ENCODE results near the gene ZDHHC9. TPM values are rescaled to one million over a fixed set of nuclear protein-coding genes. Genes with fewer than 3 reads are reported as not detected.

ZDHHC9 gene
- total and polyA plus RNA-seq, 9 of the 15 experiments (the other 6 are each of a cell fraction or from before 2014, with no cell fraction given): 6.8 to 22.4 (median 9.1) TPM

GRCh38 chrX:129843459-129844306, at the start of gene ZDHHC9 (continued):
- TF ChIP-seq ZNF395 (CRISPR knock-in tag; IDR thresholded peaks at IDR 0.05) (no peak), RUNX1 (IDR thresholded peaks at IDR 0.05; ENCODE audit: low read depth) (no peak), SLC30A9 (CRISPR knock-in tag; IDR thresholded peaks at IDR 0.05) (no peak), FOSL1 (tag; conservative IDR thresholded peaks at IDR 0.05) (no peak), CXXC5 (CRISPR knock-in tag; IDR thresholded peaks at IDR 0.05) (peak; percentile 66), CREB1 (IDR thresholded peaks at IDR 0.05) (peak; percentile 77), CREB1 (CRISPR knock-in tag; IDR thresholded peaks at IDR 0.05) (peak; percentile 78), TAF7 (tag; IDR thresholded peaks at IDR 0.05) (no peak), SIN3A (IDR thresholded peaks at IDR 0.05; ENCODE audit: borderline replicate concordance in 2 of 2, control insufficient read depth in 1 of 2, low read depth in 2 of 2, low read length in 2 of 2) (peak; percentile 86 to 89; a peak in 3 of 4 replicates), MEIS2 (IDR thresholded peaks at IDR 0.05; ENCODE audit: partially characterized antibody) (no peak), MTA2 (IDR thresholded peaks at IDR 0.05; ENCODE audit: low read depth) (no peak), ZNF224 (CRISPR knock-in tag; IDR thresholded peaks at IDR 0.05) (no peak), PYGO2 (tag; IDR thresholded peaks at IDR 0.05) (no peak), ELF2 (CRISPR knock-in tag; IDR thresholded peaks at IDR 0.05) (no peak), RFX1 (IDR thresholded peaks at IDR 0.05) (no peak), CTCF (IDR thresholded peaks at IDR 0.05 in 2 of 3, conservative IDR thresholded peaks at IDR 0.05 in 1 of 3; ENCODE audit: insufficient read depth in 2 of 3, low read depth in 1 of 3, low read length in 3 of 3) (no peak), BRF1 (IDR thresholded peaks at IDR 0.05; ENCODE audit: borderline replicate concordance, extremely low read depth, insufficient read length) (no peak), ATF6 (CRISPR knock-in tag; IDR thresholded peaks at IDR 0.05) (no peak), ZNF232 (CRISPR knock-in tag; IDR thresholded peaks at IDR 0.05) (no peak), SP2 (IDR thresholded peaks at IDR 0.05; ENCODE audit: extremely low read depth, low read depth, low read length, poor library complexity, severe bottlenecking) (peak; percentile 79), STAG1 (CRISPR knock-in tag; IDR thresholded peaks at IDR 0.05; ENCODE audit: borderline replicate concordance) (no peak), MBD2 (IDR thresholded peaks at IDR 0.05; ENCODE audit: borderline replicate concordance, low read depth) (peak; percentile 91), FIP1L1 (IDR thresholded peaks at IDR 0.05; ENCODE audit: low read depth, low read length, poor library complexity, severe bottlenecking) (peak; percentile 37), EZH2 (IDR thresholded peaks at IDR 0.05; ENCODE audit: borderline replicate concordance, low read depth, low read length) (no peak)

Measured in K562 (cell line).